HepG2 (cell line): ENCODE measurements around the gene FBXO28. TPM values are rescaled to one million over a fixed set of nuclear protein-coding genes. Genes with fewer than 3 reads are reported as not detected.

Source experiments
- ATAC-seq: fragments of 200-7000 bp; cut with Tn5 transposase; 3 replicates; pipeline ENCODE4 v1.9.1; 2020; ENCODE audit warnings: mild to moderate bottlenecking, moderate library complexity
- BruUV-seq: library from RNA; stranded (reverse); fragments of 400-500 nt; replicated peaks from 2 replicates; lab custom pipeline; 2021; lab: Mats Ljungman, UMichigan
- CTCF ChIA-PET: fragments of 300-600 bp; formaldehyde crosslinking; extraction: SDS; loops from one replicate; lab custom pipeline; 2021; ENCODE audit warnings: low total read pairs, inconsistent platforms, low intra/inter-chr PET ratio; lab: Yijun Ruan, JAX
- POLR2A ChIA-PET: fragments of 350-600 bp; sonication (Branson Sonifier 250); formaldehyde crosslinking; loops from one replicate; lab custom pipeline; 2020; ENCODE audit warnings: antibody characterized with exemption, inconsistent platforms; lab: Yijun Ruan, JAX
- DNase-seq: peaks from one replicate; pipeline ENCODE4 v3.0.0-alpha.2; 2015; ENCODE audit warnings: low spot score
- FAIRE-seq: peaks from 3 replicates; lab custom pipeline; 2011; peaks lifted over from hg19 to GRCh38; lab: Jason Lieb, UNC
- H2AFZ ChIP-seq: one replicate; pipeline ENCODE4 v1.6.1; 2011; ENCODE audit warnings: low read length, inconsistent platforms
- H3K27ac ChIP-seq: fragments of 300-600 bp; 3 replicates; pipeline ENCODE4 v1.8.0; 2011; ENCODE audit warnings: mixed run types, mild to moderate bottlenecking, mixed read lengths, low read length, inconsistent platforms; ENCODE audit not compliant: insufficient read depth; ENCODE audit errors: extremely low read length
- H3K27me3 ChIP-seq, 2 experiments: fragments of 200-600 bp in 1 of 2; 2 replicates in 1 of 2; 3 replicates in 1 of 2; pipeline versions ENCODE4 v1.6.0 to v1.8.0; 2011; ENCODE audit warnings: low read length in 2 of 2, mild to moderate bottlenecking in 2 of 2, moderate library complexity in 2 of 2, inconsistent platforms in 1 of 2; ENCODE audit not compliant: insufficient read depth in 2 of 2, control insufficient read depth in 1 of 2
- H3K36me3 ChIP-seq, 2 experiments: fragments of 200-600 bp in 1 of 2; replicated peaks in 1 of 2; 2 replicates in 1 of 2; 3 replicates in 1 of 2; pipeline versions ENCODE4 v1.5.1 to v1.8.0; 2011; ENCODE audit warnings: low read length in 2 of 2, inconsistent platforms in 1 of 2; ENCODE audit not compliant: insufficient read depth in 2 of 2, control insufficient read depth in 1 of 2
- H3K4me1 ChIP-seq: 2 replicates; pipeline ENCODE4 v1.5.1; 2012; ENCODE audit warnings: low read length, inconsistent platforms; ENCODE audit not compliant: insufficient read depth
- H3K4me2 ChIP-seq: 2 replicates; pipeline ENCODE4 v1.6.0; 2011; ENCODE audit warnings: low read depth, low read length, inconsistent platforms
- H3K4me3 ChIP-seq, 3 experiments: fragments of 200-600 bp in 1 of 3; sonication (generic), shearing (Covaris generic) in 1 of 3; replicated peaks in 1 of 3; 2 replicates each; pipeline ENCODE4 v1.5.1; 2011 to 2016; ENCODE audit warnings: low read length in 3 of 3, inconsistent platforms in 2 of 3, low read depth in 2 of 3, mild to moderate bottlenecking in 2 of 3, control low read depth in 1 of 3, mixed read lengths in 1 of 3; ENCODE audit not compliant: insufficient read depth in 1 of 3
- H3K79me2 ChIP-seq: one replicate; pipeline ENCODE4 v1.6.1; 2011; ENCODE audit warnings: low read length, inconsistent platforms; ENCODE audit not compliant: insufficient read depth
- H3K9ac ChIP-seq: 2 replicates; pipeline ENCODE4 v1.6.0; 2011; ENCODE audit warnings: mild to moderate bottlenecking, low read depth, low read length, inconsistent platforms; ENCODE audit not compliant: insufficient read depth
- H3K9me3 ChIP-seq: 2 replicates; pipeline ENCODE4 v1.5.1; 2012; ENCODE audit warnings: mild to moderate bottlenecking, low read length
- H4K20me1 ChIP-seq: 2 replicates; pipeline ENCODE4 v1.6.0; 2011; ENCODE audit warnings: inconsistent platforms, mild to moderate bottlenecking, low read length, moderate library complexity; ENCODE audit not compliant: insufficient read depth
- ASH2L ChIP-seq: fragments of 300-600, 200-600 bp; sonication (generic); IDR thresholded peaks from 2 replicates; pipeline ENCODE4 v1.7.0; 2017; ENCODE audit warnings: low read depth, mild to moderate bottlenecking, moderate library complexity, mixed read lengths, low read length; ENCODE audit not compliant: insufficient read length
- ATRX ChIP-seq: sonication (generic); formaldehyde crosslinking; IDR thresholded peaks from 2 replicates; pipeline ENCODE4 v1.4.0; 2020; ENCODE audit warnings: missing genetic modification reagents, borderline replicate concordance
- GZF1 ChIP-seq: sonication (generic); formaldehyde crosslinking; IDR thresholded peaks from 2 replicates; pipeline ENCODE4 v1.5.1; 2020; ENCODE audit warnings: mild to moderate bottlenecking, missing genetic modification reagents
- KDM5A ChIP-seq: fragments of 200-600 bp; sonication (generic); IDR thresholded peaks from 2 replicates; pipeline ENCODE4 v1.7.0; 2018; ENCODE audit warnings: antibody characterized with exemption, mild to moderate bottlenecking, low read length, borderline replicate concordance
- KLF13 ChIP-seq: sonication (generic); formaldehyde crosslinking; IDR thresholded peaks from 2 replicates; pipeline ENCODE4 v1.4.0; 2020; ENCODE audit warnings: mild to moderate bottlenecking, missing genetic modification reagents
- RBFOX2 ChIP-seq: fragments of 200-400 bp; formaldehyde crosslinking; IDR thresholded peaks from 2 replicates; pipeline ENCODE4 v1.6.1; 2017; ENCODE audit warnings: low read depth, mild to moderate bottlenecking, low read length
- SMAD1 ChIP-seq: sonication (generic); formaldehyde crosslinking; IDR thresholded peaks from 2 replicates; pipeline ENCODE4 v1.4.0; 2020; ENCODE audit warnings: missing genetic modification reagents, low read depth, mild to moderate bottlenecking, borderline replicate concordance
- TBX2 ChIP-seq: sonication (generic); formaldehyde crosslinking; IDR thresholded peaks from 2 replicates; pipeline ENCODE4 v1.5.0; 2020; ENCODE audit warnings: missing genetic modification reagents, mild to moderate bottlenecking, borderline replicate concordance
- ZBTB21 ChIP-seq: sonication (generic); formaldehyde crosslinking; IDR thresholded peaks from 2 replicates; pipeline ENCODE4 v1.4.0; 2020; ENCODE audit warnings: missing genetic modification reagents
- ZNF124 ChIP-seq: sonication (generic); formaldehyde crosslinking; IDR thresholded peaks from 2 replicates; pipeline ENCODE4 v1.4.0; 2020; ENCODE audit warnings: missing genetic modification reagents
- ZNF142 ChIP-seq: sonication (generic); formaldehyde crosslinking; IDR thresholded peaks from 2 replicates; pipeline ENCODE4 v1.4.0; 2020; ENCODE audit warnings: missing genetic modification reagents
- ZNF280B ChIP-seq: sonication (generic); formaldehyde crosslinking; IDR thresholded peaks from 2 replicates; pipeline ENCODE4 v1.5.0; 2020; ENCODE audit warnings: missing genetic modification reagents, mild to moderate bottlenecking, borderline replicate concordance
- ZNF33A ChIP-seq: sonication (generic); formaldehyde crosslinking; IDR thresholded peaks from 2 replicates; pipeline ENCODE4 v1.5.1; 2020; ENCODE audit warnings: missing genetic modification reagents, mild to moderate bottlenecking, moderate library complexity, borderline replicate concordance
- ZNF430 ChIP-seq: sonication (generic); formaldehyde crosslinking; IDR thresholded peaks from 2 replicates; pipeline ENCODE4 v1.9.0; 2021; ENCODE audit warnings: mild to moderate bottlenecking, missing genetic modification reagents
- ZNF460 ChIP-seq: sonication (generic); formaldehyde crosslinking; IDR thresholded peaks from 2 replicates; pipeline ENCODE4 v1.5.1; 2020; ENCODE audit warnings: missing genetic modification reagents, mild to moderate bottlenecking, borderline replicate concordance
- ZNF562 ChIP-seq: sonication (generic); formaldehyde crosslinking; IDR thresholded peaks from 2 replicates; pipeline ENCODE4 v1.8.0; 2022; ENCODE audit warnings: missing genetic modification reagents, borderline replicate concordance
- ZNF773 ChIP-seq: sonication (generic); formaldehyde crosslinking; IDR thresholded peaks from 2 replicates; pipeline ENCODE4 v1.4.0; 2020; ENCODE audit warnings: missing genetic modification reagents, borderline replicate concordance
- WGBS: methylation state at CpG from one replicate; pipeline ENCODE4 v1.1.6; 2017; ENCODE audit warnings: low lambda C conversion rate; 5-methylcytosine and 5-hydroxymethylcytosine counted together
- in situ Hi-C: cut with HindIII; loops from 2 replicates; pipeline ENCODE4 v1.10.0; 2017; ENCODE audit warnings: low pct_unique_long_range_greater_than_20kb; ENCODE audit not compliant: extremely low pct_ligation_motif_present
- intact Hi-C: fragments of 100-400 bp; cut with micrococcal nuclease; formaldehyde crosslinking; loops from one replicate; pipeline ENCODE4 v1.10.0; 2022; ENCODE audit not compliant: unreplicated experiment
- polyA plus RNA-seq, 8 experiments: library from polyadenylated mRNA; depleted of rRNA in 3 of 8; stranded (reverse) in 7 of 8; unstranded in 1 of 8; fragments of >200 nt; fragmentation: Illumina TruSeq in 4 of 8; extraction: Trizol in 4 of 8; gene quantifications; 2 replicates each; pipeline versions ENCODE4 v1.2.1 to v1.2.3, GENCODE V29; 2011 to 2016; ENCODE audit warnings: low read depth in 4 of 8, missing spikeins in 1 of 8, mixed read lengths in 1 of 8; ENCODE audit not compliant: insufficient read depth in 1 of 8
- total RNA-seq, 5 experiments: library from RNA; depleted of rRNA; stranded (reverse); fragments of >200 nt; fragmentation: Illumina TruSeq; extraction: Trizol; gene quantifications; 2 replicates each; pipeline ENCODE4 v1.2.3, GENCODE V29; 2016; ENCODE audit warnings: low read depth in 1 of 5

FBXO28 gene
- total and polyA plus RNA-seq, 2 of the 13 experiments (the other 11 are each of a cell fraction or from before 2014, with no cell fraction given) = 8.5 to 29.1 TPM

- Histone ChIP-seq H2AFZ (no peak overlapping the region), H3K27ac (no peak overlapping the region), H3K9me3 (no peaks in the 10 kb centered on the region), H3K4me3 (no peak overlapping the region), H3K27me3 (no peaks in the 10 kb centered on the region; a peak in 1 of 5 replicates), H3K4me1 (peaks cover 23% of the 10 kb centered on the region), H3K9ac (no peak overlapping the region), H3K36me3 (no peaks in the 10 kb centered on the region), H3K4me2 (no peak overlapping the region), H4K20me1 (no peaks in the 10 kb centered on the region), H3K79me2 (no peaks in the 10 kb centered on the region)
- POLR2A ChIA-PET = no interaction called here
- WGBS = 84% methylated on average over 4 of the region's 4 CpGs
- in situ Hi-C loops = no loop called here
- intact Hi-C loops = loop anchor here (1.0 kb wide), 1 partner anchor 164 kb away; no protein-coding TSS in a partner anchor
- FAIRE-seq (no peak), DNase-seq (no peak), ATAC-seq (no peak)
- CTCF ChIA-PET = interaction anchor here (1.4 kb wide), 1 partner anchor 163 kb away, joined by 11 read pairs; no protein-coding TSS in a partner anchor
- no TSS peak for BruUV-seq
- no peak for TF ChIP-seq ZNF142 (CRISPR knock-in tag)
- TF ChIP-seq SMAD1 (CRISPR knock-in tag) = no peak
- TF ChIP-seq ZNF124 (CRISPR knock-in tag) = no peak
- no peak for TF ChIP-seq KDM5A
- no peak for TF ChIP-seq ZNF773 (CRISPR knock-in tag)
- no peak for TF ChIP-seq ZBTB21
- no peak for TF ChIP-seq ZNF33A
- TF ChIP-seq RBFOX2 = no peak
- no peak for TF ChIP-seq ASH2L
- TF ChIP-seq GZF1 (CRISPR knock-in tag) = no peak
- no peak for TF ChIP-seq ZNF460 (CRISPR knock-in tag)
- TF ChIP-seq ZNF280B (CRISPR knock-in tag) = no peak
- TF ChIP-seq ZNF562 (CRISPR knock-in tag) = no peak
- TF ChIP-seq ZNF430 (CRISPR knock-in tag) = no peak
- TF ChIP-seq ATRX (CRISPR knock-in tag) = no peak
- TF ChIP-seq TBX2 = no peak
- TF ChIP-seq KLF13 = no peak
These were observed 55.9 kb downstream of the FBXO28 start for GRCh38 chr1:224169718-224170270.
